HG03432 (cell line): ENCODE data around the gene WDFY4.
"Not testable (repeated sequence)": the region's sequence is repeated elsewhere in the genome, so short reads cannot be mapped to it uniquely, and the experiment has no call there.

ENCODE experiments used
- ATAC-seq: cut with Tn5 transposase; IDR thresholded peaks from one replicate; pipeline ENCODE4 v1.9.1; 2021; ENCODE audit warnings: mild to moderate bottlenecking, moderate library complexity; ENCODE audit not compliant: unreplicated experiment

WDFY4 gene, protein sequence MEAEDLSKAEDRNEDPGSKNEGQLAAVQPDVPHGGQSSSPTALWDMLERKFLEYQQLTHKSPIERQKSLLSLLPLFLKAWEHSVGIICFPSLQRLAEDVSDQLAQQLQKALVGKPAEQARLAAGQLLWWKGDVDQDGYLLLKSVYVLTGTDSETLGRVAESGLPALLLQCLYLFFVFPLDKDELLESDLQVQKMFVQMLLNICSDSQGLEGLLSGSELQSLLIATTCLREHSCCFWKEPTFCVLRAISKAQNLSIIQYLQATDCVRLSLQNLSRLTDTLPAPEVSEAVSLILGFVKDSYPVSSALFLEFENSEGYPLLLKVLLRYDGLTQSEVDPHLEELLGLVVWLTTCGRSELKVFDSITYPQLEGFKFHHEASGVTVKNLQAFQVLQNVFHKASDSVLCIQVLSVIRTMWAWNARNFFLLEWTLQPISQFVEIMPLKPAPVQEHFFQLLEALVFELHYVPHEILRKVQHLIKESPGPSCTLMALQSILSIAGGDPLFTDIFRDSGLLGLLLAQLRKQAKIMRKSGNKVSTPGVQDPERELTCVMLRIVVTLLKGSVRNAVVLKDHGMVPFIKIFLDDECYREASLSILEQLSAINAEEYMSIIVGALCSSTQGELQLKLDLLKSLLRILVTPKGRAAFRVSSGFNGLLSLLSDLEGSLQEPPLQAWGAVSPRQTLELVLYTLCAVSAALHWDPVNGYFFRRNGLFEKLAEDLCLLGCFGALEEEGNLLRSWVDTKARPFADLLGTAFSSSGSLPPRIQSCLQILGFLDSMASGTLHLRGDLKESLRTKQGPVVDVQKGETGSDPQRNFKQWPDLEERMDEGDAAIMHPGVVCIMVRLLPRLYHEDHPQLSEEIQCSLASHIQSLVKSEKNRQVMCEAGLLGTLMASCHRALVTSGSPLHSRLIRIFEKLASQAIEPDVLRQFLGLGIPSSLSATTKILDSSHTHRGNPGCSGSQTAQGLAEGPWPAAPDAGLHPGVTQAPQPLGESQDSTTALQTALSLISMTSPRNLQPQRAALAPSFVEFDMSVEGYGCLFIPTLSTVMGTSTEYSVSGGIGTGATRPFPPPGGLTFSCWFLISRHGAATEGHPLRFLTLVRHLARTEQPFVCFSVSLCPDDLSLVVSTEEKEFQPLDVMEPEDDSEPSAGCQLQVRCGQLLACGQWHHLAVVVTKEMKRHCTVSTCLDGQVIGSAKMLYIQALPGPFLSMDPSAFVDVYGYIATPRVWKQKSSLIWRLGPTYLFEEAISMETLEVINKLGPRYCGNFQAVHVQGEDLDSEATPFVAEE (N-terminal part only)

DNA sequence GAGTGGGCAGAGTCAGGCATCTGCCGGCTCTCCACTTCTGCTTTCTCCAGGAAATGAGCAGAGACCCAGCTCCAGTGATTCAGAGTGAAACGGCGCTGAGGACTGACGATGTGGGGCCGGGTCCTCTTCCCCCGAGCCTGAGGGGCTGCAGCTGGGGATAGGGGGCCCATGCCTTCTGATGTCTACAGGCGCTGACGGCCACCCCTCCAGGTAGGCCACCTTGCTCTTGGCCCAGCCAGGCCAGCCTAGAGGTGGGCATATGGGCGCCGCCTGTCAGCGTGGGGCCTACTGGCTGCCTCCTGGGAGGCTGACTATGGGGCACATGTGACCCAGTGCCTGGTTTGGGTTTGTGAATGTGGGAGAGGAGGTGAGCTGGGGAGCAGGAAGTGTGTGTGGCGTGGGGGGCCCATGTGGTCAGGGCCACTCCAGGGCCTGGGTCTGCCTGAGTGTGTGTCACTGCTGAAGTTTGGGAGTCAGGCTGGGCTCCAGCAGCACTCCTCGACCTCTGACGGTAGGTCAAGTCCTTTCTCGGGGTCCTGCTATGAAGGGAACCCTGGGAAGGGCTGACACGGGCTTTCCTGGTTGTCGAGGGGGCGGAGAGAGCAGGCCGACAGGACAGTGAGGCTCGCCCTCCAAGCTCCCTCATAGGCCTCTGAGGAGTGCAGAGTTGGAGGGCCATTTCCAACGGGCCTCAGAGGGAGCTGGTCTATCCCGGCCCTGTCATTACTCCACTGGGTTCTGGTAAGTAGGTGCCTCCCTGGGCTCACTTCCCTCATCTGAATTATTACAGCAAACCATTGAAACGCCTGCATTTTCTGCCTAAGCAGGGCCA lies at the start of gene WDFY4:
WDFY4 (plus strand) TSS at position 82 of the 832 bp plus-strand sequence. CDS start 24,860 bp downstream, outside the sequence.
- peak; percentile 79 for ATAC-seq

DNA sequence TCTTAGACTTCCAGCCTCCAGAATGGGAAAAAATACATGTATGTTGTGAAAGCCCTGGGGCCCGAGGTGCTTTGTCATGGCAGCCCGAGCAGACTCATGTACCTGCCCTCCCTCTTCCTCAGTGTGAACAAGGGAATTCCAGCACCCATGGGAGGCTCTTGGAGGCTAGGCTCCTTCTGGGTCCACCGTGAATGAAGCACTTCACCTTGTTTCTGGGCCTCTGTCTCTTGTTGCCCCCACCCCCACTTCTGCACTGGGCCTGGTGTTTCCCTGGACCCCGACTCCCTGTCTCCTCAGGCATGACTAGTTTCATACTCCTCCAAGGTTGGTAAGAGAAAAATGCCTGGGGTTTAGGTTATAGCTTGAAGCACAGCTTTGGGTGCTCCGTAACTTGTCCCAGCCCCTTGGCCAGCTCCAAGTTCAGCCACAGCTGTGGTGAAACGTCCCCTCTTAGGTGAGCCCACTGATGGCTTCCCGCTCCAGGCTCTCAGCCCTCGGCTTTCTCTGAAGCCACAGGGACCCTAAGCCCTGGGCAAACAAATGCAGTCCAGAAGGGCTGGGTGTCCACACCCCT lies 49.6 kb upstream of the WDFY4 start:
- no peak for ATAC-seq

DNA sequence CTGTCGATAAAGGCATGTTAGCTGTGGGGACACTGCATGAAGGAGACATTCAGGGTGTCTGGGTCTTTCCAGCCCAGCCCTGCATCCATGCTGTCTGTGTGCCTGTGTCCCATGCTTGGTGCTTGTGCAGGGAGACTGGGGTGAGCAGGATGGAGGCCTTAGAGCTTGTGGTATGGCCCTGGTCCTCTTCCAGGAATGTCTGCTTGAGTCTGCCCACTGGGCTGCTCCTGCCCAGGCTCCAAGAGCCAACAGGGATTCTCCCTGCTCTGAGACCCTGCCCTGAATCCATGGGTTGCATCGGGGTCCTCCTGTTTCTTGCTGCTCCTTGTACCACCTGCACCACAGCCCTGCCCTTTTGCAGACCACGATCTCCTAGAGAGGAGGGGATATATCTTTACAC lies 48.4 kb upstream of the WDFY4 start:
- ATAC-seq, result no peak

DNA sequence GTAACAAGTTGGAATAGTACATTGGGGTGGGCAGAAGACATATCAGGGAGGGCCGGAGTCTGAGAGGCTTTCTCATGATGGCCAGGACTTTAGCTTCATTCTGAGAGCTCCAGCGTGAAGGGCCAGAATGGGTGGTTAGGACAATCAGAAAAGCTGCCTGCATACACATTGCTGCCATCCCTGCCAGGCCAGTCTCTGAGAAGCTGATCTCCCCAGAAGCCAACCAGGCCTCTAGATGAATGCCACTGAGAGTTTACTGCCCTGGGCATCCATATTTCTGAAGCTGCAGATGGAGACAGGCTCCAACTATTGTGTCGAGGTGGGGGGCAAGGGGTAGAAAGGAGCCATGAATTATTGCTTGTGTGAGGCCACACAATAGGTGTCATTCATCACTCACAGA lies 47.8 kb upstream of the WDFY4 start:
- ATAC-seq, result no peak

DNA sequence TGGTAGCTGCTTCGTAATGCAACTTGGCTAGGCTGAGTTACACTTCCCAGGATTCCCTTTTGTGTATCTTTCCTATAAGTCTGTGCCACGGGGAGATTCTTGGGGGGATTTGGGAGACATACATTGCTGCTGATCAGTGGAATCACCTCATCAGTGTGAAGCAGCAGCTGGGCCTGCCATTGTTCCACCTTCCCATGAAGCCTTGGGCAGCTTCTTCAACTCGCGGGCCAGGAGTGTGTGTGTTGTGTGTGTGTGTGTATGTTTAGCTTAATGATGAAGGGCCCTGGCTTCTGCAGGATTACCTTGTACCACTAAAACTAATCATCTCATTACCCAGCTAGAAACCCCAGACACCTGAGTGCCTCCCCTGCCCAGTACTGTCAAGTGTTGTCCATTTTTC lies 46.5 kb upstream of the WDFY4 start:
- ATAC-seq, result no peak

DNA sequence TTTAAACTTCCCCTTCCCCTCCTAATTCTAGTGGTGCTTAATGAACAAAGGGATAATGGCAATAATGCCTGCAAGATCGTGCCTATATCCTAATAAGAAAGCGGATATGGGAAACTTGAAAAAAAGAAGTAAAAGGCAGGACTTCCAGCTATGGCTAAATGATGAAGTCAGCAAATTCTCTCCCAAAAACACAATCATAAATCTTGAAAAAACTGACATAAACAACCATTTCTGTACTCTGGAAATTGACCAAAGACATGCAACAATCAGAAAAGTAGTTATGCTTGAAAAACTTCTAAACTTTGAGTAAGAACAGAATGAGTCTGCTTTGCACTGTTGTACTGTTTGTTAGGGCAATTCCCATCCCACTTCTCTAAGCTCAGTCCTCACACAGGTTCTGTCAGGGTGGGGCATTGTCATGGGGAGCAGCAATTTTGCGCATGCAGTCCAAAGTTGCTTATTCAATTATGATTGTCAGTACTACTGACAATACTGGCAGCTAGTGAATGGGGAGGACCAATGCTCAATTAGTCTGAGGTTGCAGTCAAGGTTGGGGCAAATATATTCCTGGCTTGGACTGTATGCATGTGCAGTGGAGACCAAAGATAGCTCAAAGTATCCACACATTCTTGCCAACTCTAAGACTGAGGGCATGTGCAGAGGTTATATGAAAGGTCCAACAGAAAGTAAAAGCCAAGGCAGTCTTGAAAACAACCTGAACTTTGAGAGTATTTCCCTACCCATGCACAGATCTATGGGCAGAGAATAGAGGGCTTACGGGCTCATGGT lies 45.7 kb upstream of the WDFY4 start:
- no peak for ATAC-seq

DNA sequence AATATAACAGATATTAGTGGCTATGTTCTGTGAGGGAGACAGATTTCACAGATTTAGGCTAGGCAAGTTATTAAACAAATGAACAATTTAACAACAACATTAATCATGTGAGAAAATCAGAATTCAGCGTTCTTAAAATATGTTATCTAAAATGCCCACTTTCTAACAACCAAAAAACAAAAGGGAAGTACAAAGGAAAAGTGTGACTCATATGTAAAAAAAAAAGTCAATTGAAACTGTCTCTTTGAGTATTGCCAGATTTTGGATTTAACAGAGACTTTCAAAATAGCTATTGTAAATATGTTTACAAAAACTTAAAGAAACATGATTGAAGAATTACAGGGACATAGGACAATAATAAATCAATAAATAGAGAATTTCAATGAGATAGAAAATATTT lies 45.0 kb upstream of the WDFY4 start:
- ATAC-seq, result no peak

DNA sequence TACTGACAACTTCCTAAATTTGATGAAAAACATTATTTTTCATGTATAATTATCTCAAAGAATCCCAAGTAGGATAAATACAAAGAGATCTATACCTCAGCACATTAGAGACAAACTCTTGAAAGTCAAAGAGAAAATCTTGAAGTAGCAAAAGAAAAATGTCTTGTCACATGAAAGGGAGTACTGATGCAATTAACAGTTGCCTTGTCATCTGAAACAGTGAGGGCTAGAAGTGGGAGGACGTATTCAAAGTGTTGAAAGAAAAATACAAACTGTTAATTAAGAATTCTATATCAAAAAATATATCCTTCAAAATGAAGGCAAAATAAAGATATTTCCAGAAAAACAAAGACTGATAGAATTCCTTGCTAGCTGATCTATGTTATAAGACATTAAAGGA lies 44.3 kb upstream of the WDFY4 start:
- ATAC-seq, result no peak

DNA sequence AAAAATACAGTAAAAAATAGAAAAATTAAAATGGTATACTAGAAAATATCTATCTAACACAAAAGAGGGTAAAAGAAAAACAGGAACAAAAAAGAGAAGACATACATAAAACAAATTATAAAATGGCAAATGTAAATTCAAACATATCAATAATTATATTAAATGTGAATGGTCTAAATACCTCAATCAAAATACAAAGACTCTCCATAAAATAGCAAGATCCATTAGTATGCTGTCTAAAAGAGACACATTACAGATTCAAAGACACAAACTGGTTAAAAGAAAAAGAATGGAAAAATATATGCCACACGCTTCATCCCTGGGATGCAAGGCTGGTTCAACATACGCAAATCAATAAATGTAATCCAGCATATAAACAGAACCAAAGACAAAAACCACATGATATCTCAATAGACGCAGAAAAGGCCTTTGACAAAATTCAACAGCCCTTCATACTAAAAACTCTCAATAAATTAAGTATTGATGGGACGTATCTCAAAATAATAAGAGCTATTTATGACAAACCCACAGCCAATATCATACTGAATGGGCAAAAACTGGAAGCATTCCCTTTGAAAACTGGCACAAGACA lies 43.5 kb upstream of the WDFY4 start:
- ATAC-seq, result not testable (repeated sequence)

DNA sequence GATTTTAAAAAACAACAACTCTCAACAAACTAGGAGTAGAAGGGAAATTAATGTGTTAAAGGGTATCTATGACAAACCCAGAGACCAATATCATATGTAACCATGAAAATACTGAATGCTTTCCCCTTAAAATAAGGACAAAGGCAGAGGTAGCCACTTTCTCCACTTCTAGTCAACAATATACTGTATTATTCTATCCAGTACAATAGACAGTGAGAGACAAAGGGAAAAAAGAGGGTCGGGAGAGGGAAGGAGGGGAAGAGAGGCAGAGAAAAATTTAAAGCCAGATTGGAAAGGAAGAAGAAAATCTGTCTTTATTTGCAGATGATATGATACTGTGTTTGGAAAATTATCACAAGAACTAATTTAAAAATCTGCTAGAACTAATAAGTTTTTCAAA lies 39.1 kb upstream of the WDFY4 start:
- no peak for ATAC-seq

DNA sequence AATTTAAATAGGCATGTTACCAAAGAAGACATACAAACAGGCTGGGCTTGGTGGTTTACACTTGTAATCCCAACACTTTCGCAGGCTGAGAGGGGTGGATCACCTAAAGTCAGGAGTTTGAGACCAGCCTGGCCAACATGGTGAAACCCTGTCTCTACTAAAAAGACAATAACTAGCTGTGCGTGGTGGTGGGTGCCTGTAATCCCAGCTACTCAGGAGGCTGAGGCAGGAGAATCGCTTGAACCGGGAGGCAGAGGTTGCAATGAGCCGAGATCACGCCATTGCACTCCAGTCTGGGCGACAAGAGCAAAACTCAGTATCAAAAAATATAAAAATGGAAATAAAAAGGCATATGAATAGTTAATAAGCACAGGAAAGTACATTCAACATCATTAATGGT lies 37.6 kb upstream of the WDFY4 start:
- not testable (repeated sequence) for ATAC-seq

DNA sequence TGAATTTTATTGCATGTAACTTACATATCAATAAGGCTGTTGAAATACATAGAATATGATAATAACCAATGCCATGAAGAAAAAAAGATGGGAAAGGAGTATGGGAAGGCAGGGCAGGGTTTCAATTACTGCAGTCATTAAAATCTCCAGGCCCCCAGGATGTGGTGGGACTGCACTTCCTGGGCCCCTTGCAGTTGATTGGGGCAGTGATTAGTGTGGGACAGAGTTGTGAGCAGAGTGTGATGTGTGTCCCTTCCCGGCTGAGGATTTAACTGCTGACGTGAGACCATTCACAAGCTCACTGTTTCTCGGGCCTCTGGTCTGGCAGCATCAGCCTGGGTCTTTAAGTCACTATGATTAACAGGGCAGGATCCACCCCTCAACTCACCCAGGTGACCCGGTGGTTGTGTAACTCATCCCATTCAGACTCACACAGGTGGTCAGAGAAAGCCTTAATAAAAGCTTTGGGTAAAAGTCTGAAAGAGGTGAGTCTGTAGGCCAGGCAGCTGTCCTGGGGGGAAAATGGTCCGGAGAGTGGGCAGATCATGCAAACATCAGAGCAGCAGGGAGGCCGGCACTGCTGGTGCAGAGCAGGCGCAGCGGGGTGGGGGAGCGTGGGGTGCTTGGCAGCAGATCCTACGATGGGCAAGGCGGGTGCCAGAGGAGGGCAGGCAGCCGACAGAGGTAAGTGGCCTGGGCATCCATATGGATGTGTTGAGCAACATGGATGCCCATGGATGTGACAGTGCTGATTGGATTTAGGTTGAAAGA lies 36.3 kb upstream of the WDFY4 start:
- no peak for ATAC-seq

DNA sequence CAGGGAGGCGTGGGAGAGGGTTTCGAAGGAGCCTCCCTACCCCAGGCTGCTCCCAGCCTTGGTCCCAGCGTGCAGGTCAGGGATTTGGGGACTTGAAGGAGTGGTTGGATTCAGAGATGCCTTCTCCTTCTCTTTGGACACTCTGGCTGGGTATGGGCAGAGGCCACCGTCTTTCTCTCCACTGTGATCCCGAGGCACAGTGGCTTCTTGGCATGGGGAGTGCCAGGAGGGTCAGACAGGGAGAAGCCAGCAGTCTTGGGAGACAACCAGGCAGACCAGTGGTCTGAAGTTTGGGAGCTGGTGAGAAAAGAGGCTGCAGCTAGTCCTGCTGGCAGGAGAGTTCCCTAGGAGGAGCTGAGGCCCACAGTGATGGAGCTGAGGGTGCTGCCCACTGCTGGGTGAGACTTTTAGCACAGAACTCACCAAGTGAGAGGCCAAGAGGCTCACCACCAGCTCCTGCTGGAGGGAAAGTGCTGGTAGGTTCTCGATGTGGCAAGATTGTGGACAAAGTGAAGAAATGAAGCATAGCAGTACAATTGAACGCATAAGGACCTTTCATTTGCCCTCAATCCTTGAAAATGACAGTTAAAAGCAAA lies 35.2 kb upstream of the WDFY4 start:
- no peak for ATAC-seq

DNA sequence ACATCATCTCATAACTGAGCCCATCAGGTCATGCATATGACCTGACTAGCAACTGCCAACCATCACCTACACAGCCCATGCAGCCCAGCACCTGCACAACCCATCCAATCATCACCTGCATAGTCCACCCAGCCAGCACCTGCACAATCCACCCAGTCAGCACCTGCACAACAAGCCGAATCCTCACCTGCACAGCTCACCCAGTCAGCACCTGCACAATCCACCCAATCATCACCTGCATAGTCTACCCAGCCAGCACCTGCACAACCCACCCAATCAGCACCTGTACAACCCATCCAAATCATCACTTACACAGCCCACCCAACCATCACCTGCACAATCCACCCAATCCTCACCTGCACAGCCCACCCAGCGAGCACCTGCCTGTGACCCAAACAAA lies 33.4 kb upstream of the WDFY4 start:
- no peak for ATAC-seq

DNA sequence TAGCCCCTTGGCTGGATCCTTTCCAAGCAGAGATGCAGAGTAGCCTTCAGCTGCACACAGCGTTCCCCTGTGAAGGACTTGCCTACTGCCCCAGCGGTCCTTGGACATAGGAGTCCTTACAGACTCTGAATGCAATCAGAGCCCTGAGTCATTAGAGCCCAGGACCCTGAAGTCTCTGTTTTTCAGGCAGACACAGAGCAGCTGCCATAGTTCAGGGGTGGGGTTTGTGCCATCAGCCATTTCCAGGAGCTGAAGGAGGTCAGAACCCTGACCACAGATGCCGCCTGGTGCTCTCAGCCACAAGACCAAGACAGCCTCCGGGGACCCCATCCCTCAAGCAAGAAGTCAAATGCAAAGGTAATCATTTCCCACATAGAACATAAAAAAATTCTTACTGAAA lies 32.8 kb upstream of the WDFY4 start:
- ATAC-seq, result no peak

DNA sequence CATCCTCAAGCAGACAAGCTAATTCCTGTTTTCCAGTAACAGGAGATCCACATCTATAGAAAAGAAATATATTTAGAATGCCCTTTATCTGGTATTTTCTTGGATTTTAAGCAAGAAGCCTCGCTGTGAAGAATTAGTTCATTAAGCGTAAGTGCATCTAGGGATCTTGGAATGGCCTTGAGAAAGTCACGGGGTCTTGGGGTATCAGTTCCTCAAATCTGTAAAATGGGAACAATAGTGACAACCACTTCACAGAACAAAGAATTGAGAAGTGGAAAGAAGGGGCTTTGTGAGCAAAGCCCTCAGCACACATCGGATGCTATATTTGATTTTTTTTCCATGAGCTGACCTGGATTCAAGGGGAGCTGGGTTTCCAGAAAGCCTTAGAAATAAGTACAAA lies 32.3 kb upstream of the WDFY4 start:
- ATAC-seq, result no peak

DNA sequence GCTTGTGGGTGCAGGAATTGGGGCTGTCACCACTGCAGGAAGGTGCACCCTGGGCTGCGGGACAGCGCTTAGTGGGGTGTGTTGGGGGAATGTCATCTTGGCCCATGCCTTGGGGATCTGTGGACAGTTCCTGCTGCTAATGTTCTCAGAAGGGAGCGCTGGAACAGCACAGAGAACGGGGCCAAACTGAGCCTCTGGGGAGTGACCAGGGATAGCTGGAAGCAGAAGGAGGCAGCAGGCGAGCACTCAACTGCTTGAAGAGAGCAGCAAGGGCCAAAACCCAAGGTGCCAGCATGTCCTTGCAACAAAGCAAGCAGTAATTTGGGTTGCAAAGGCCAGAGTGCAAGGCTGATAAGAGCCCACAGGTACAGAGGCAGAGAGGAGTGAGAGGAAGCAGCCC lies 31.3 kb upstream of the WDFY4 start:
- no peak for ATAC-seq
